ENCODE data around the gene GUCY1B1.

GRCh38 chr4:155761916-155762315 lies 3.1 kb downstream of the GUCY1B1 start:
- TF ChIP-seq CTCF (IDR thresholded peaks at IDR 0.05) (no peak), POLR2A (IDR thresholded peaks at IDR 0.05) (no peak)
